GM12873 (cell line): ENCODE data around the gene EGFLAM.

Experiments used
- CTCF ChIP-seq: IDR thresholded peaks from 2 replicates; pipeline ENCODE4 v1.5.1; 2012; ENCODE audit warnings: low read depth, mild to moderate bottlenecking, moderate library complexity, low read length, control low read depth; ENCODE audit not compliant: insufficient read depth; ENCODE audit errors: missing control alignments

EGFLAM gene

GRCh38 chr5:38250763-38251448 is 7.5 kb upstream of the EGFLAM start:
- TF ChIP-seq CTCF, result no peak

- no peak for TF ChIP-seq CTCF
These were observed 4.6 kb upstream of the EGFLAM start for GRCh38 chr5:38253759-38254158.

GRCh38 chr5:38257308-38258041 is 884 bp upstream of the EGFLAM start:
- no peak for TF ChIP-seq CTCF

- no peak for TF ChIP-seq CTCF
These were observed 379 bp upstream of the EGFLAM start for GRCh38 chr5:38258042-38258318.

- TF ChIP-seq CTCF, result no peak
These were observed 876 bp downstream of the EGFLAM start for GRCh38 chr5:38259062-38259808.

GRCh38 chr5:38259809-38260160 is 1.4 kb downstream of the EGFLAM start:
- TF ChIP-seq CTCF, result no peak

GRCh38 chr5:38263983-38264382 is 5.6 kb downstream of the EGFLAM start:
- TF ChIP-seq CTCF, result no peak
